ENCODE measurements around the gene ASPDH. TPM values are rescaled to one million over a fixed set of nuclear protein-coding genes. Genes with fewer than 3 reads are reported as not detected.

ASPDH gene
- total and polyA plus RNA-seq, 2 donors (not counting 3 experiments of a cell fraction or from before 2014, with no cell fraction given): not detected

GRCh38 chr19:50551715-50552187, 38.0 kb upstream of the ASPDH start:
- POLR2A ChIA-PET: no interaction called here
- Histone ChIP-seq H3K27me3 (ENCODE audit: control insufficient read depth in 2 of 2, insufficient read depth in 2 of 2, low read length in 2 of 2) (peaks cover 4 to 5% of the 10 kb centered on the region in 2 experiments), H3K36me3 (ENCODE audit: control insufficient read depth in 2 of 2, extremely low read depth in 1 of 2, insufficient read depth in 2 of 2, low read length in 2 of 2) (no peaks in the 10 kb centered on the region), H3K9me3 (replicated peaks; ENCODE audit: control insufficient read depth, insufficient read depth, low read length) (no peaks in the 10 kb centered on the region), H3K79me2 (ENCODE audit: control insufficient read depth, insufficient read depth, low read length) (no peaks in the 10 kb centered on the region), H3K4me3 (replicated peaks in 1 of 3; ENCODE audit: insufficient read depth in 1 of 3, low read depth in 1 of 3, low read length in 3 of 3) (no peak overlapping the region), H3K9ac (replicated peaks; ENCODE audit: extremely low read depth, insufficient read depth, low read length) (no peak overlapping the region), H3K27ac (ENCODE audit: insufficient read depth, low read depth, low read length) (no peak overlapping the region), H4K20me1 (replicated peaks; ENCODE audit: control insufficient read depth, extremely low read depth, insufficient read depth, low read length) (no peaks in the 10 kb centered on the region), H3K4me1 (ENCODE audit: control insufficient read depth, extremely low read depth, insufficient read depth, low read length) (peaks cover 3% of the 10 kb centered on the region), H2AFZ (ENCODE audit: low read depth, low read length) (no peak overlapping the region), H3K4me2 (ENCODE audit: insufficient read depth, low read length) (no peak overlapping the region), H3K9me1 (replicated peaks; ENCODE audit: control insufficient read depth, extremely low read depth, insufficient read depth, low read length) (no peaks in the 10 kb centered on the region)
- TF ChIP-seq CTCF (IDR thresholded peaks at IDR 0.05; ENCODE audit: extremely low read depth in 1 of 2, insufficient read depth in 1 of 2, low read depth in 1 of 2, low read length in 2 of 2) (no peak), MAX (IDR thresholded peaks at IDR 0.05; ENCODE audit: insufficient read depth, insufficient read length) (no peak), POLR2AphosphoS5 (IDR thresholded peaks at IDR 0.05; ENCODE audit: insufficient read depth, low read depth, low read length) (no peak), MYC (IDR thresholded peaks at IDR 0.05; ENCODE audit: low read depth, low read length) (no peak), POLR2A (IDR thresholded peaks at IDR 0.05; ENCODE audit: low read depth, low read length) (no peak), FOS (IDR thresholded peaks at IDR 0.05; ENCODE audit: borderline replicate concordance, insufficient read depth, low read length) (no peak), GATA2 (IDR thresholded peaks at IDR 0.05; ENCODE audit: insufficient read depth, insufficient read length, low read depth, low read length) (no peak), JUN (IDR thresholded peaks at IDR 0.05; ENCODE audit: borderline replicate concordance, insufficient read depth, insufficient read length, low read depth) (no peak), EZH2 (IDR thresholded peaks at IDR 0.05; ENCODE audit: borderline replicate concordance, low read depth, low read length, severe bottlenecking) (no peak)
- intact Hi-C loops (cut with micrococcal nuclease) (no loop called here), dilution Hi-C loops (cut with MboI; ENCODE audit: extremely low pct_ligation_motif_present, low sequenced_read_pairs) (no loop called here)
- FAIRE-seq (no peak), DNase-seq (ENCODE audit: low read depth, low spot score) (no peak)
- no TSS peak for BruUV-seq (replicated peaks)
- CTCF ChIA-PET: no interaction called here

All from endothelial cell of umbilical vein (primary cell).